KMS-11 (cell line): ENCODE data around the gene ZNF296.

Experiments
- H2AFZ ChIP-seq: fragments of 200-600 bp; sonication (generic); 2 replicates; pipeline ENCODE4 v1.6.1; 2016; ENCODE audit warnings: antibody characterized with exemption, mixed run types, low read depth
- H3K27ac ChIP-seq: fragments of 200-600 bp; sonication (generic); 2 replicates; pipeline ENCODE4 v1.6.1; 2016; ENCODE audit warnings: mild to moderate bottlenecking, mixed run types
- H3K27me3 ChIP-seq: fragments of 200-600 bp; sonication (generic); 2 replicates; pipeline ENCODE4 v1.6.1; 2017; ENCODE audit warnings: mild to moderate bottlenecking, low read depth, mixed run types, moderate library complexity; ENCODE audit not compliant: insufficient read depth
- H3K36me3 ChIP-seq: fragments of 200-600 bp; sonication (generic); 2 replicates; pipeline ENCODE4 v1.6.1; 2017; ENCODE audit warnings: mild to moderate bottlenecking, mixed run types; ENCODE audit not compliant: insufficient read depth
- H3K4me1 ChIP-seq: fragments of 200-600 bp; sonication (generic); 2 replicates; pipeline ENCODE4 v1.6.1; 2016; ENCODE audit warnings: mild to moderate bottlenecking, low read depth, mixed run types; ENCODE audit not compliant: poor library complexity, severe bottlenecking
- H3K4me2 ChIP-seq: fragments of 200-600 bp; sonication (generic); 2 replicates; pipeline ENCODE4 v1.7.0; 2016; ENCODE audit warnings: mild to moderate bottlenecking, mixed run types
- H3K4me3 ChIP-seq: fragments of 200-600 bp; sonication (generic); IDR thresholded peaks from 2 replicates; pipeline ENCODE4 v1.6.1; 2017; ENCODE audit warnings: low read depth, low read length, mixed read lengths; ENCODE audit not compliant: insufficient read depth
- H3K79me2 ChIP-seq: fragments of 200-600 bp; sonication (generic); 2 replicates; pipeline ENCODE4 v1.6.1; 2016; ENCODE audit warnings: low read depth, mixed run types; ENCODE audit not compliant: insufficient read depth
- H3K9ac ChIP-seq: fragments of 200-600 bp; sonication (generic); 2 replicates; pipeline ENCODE4 v1.6.1; 2016; ENCODE audit warnings: mild to moderate bottlenecking, mixed run types
- H4K20me1 ChIP-seq: fragments of 200-600 bp; sonication (generic); 2 replicates; pipeline ENCODE4 v1.6.1; 2016; ENCODE audit warnings: mild to moderate bottlenecking, mixed run types; ENCODE audit not compliant: insufficient read depth
- CTCF ChIP-seq: fragments of 200-600 bp; sonication (generic); conservative IDR thresholded peaks from 2 replicates; pipeline ENCODE4 v1.6.1; 2017; ENCODE audit warnings: low read depth, mild to moderate bottlenecking, antibody characterized with exemption, low read length, moderate library complexity, mixed read lengths

ZNF296 gene

GRCh38 chr19:45045671-45046353, 30.5 kb downstream of the ZNF296 start:
- H3K79me2 ChIP-seq = peaks cover 91% of the 10 kb centered on the region
- H4K20me1 ChIP-seq = no peaks in the 10 kb centered on the region

GRCh38 chr19:45041125-45041524, 35.2 kb downstream of the ZNF296 start:
- Histone ChIP-seq H3K9ac (no peak overlapping the region), H3K36me3 (peaks cover 10% of the 10 kb centered on the region; the same call in 1 of the 2 replicates), H3K4me3 (no peak overlapping the region), H3K79me2 (peaks cover 60% of the 10 kb centered on the region), H4K20me1 (peaks cover 7% of the 10 kb centered on the region; the same call in 1 of the 2 replicates), H3K4me1 (peaks cover 31% of the 10 kb centered on the region), H3K27me3 (no peaks in the 10 kb centered on the region), H3K27ac (no peak overlapping the region), H2AFZ (no peak overlapping the region), H3K4me2 (no peak overlapping the region)
- TF ChIP-seq CTCF = no peak

More at GRCh38 chr19:45045671-45046353, 30.5 kb downstream of the ZNF296 start:
- no peak for TF ChIP-seq CTCF
- Histone ChIP-seq H3K27me3 (no peaks in the 10 kb centered on the region), H3K4me2 (no peak overlapping the region), H3K9ac (no peak overlapping the region), H3K4me1 (peaks cover 58% of the 10 kb centered on the region), H3K36me3 (peaks cover 10% of the 10 kb centered on the region; the same call in 1 of the 2 replicates), H2AFZ (no peak overlapping the region), H3K4me3 (no peak overlapping the region), H3K27ac (no peak overlapping the region)

- Histone ChIP-seq H4K20me1 (peaks cover 7% of the 10 kb centered on the region; the same call in 1 of the 2 replicates), H3K27me3 (no peaks in the 10 kb centered on the region), H3K4me1 (peaks cover 21% of the 10 kb centered on the region), H3K4me2 (peak overlapping the region; percentile 98), H3K36me3 (peaks cover 10% of the 10 kb centered on the region; the same call in 1 of the 2 replicates), H2AFZ (no peak overlapping the region), H3K27ac (no peak overlapping the region; the same call in 1 of the 2 replicates), H3K79me2 (peaks cover 51% of the 10 kb centered on the region), H3K9ac (no peak overlapping the region), H3K4me3 (no peak overlapping the region)
- no peak for TF ChIP-seq CTCF
Observed at GRCh38 chr19:45040059-45040771, 36.1 kb downstream of the ZNF296 start.

GRCh38 chr19:45038931-45039893, 37.1 kb downstream of the ZNF296 start, which contains the start of gene CLASRP:
TSS of gene CLASRP (plus strand) at chr19:45039045. CDS start at chr19:45040213, 1,168 bp downstream.
- peak within 1 kb of the TSS; percentile 60; the same call in 1 of the 2 replicates for H2AFZ ChIP-seq

More at GRCh38 chr19:45038931-45039893, 37.1 kb downstream of the ZNF296 start, which contains the start of gene CLASRP:
- no peak for TF ChIP-seq CTCF
- no peak within 1 kb of the TSS for H3K4me3 ChIP-seq
- H3K79me2 ChIP-seq = peaks cover 41% of the 10 kb centered on the region
- H3K9ac ChIP-seq = peak within 1 kb of the TSS; percentile 63; the same call in 1 of the 2 replicates
- peak within 1 kb of the TSS; percentile 98 for H3K4me2 ChIP-seq
- H3K4me1 ChIP-seq = peaks cover 20% of the 10 kb centered on the region
- no peaks in the 10 kb centered on the region for H3K27me3 ChIP-seq
- peak within 1 kb of the TSS; percentile 63 for H3K27ac ChIP-seq
- peaks cover 7% of the 10 kb centered on the region; the same call in 1 of the 2 replicates for H4K20me1 ChIP-seq
- peaks cover 6% of the 10 kb centered on the region; the same call in 1 of the 2 replicates for H3K36me3 ChIP-seq
